Astrocyte (in vitro differentiated cells and primary cell): ENCODE data around the gene ATXN10. TPM values are rescaled to one million over a fixed set of nuclear protein-coding genes. Genes with fewer than 3 reads are reported as not detected.

Source experiments
- DNase-seq: peaks from one replicate; pipeline ENCODE4 v3.0.0-alpha.2; 2010; ENCODE audit warnings: low read depth
- FAIRE-seq: peaks from 2 replicates; lab custom pipeline; 2011; peaks lifted over from hg19 to GRCh38; lab: Jason Lieb, UNC
- H2AFZ ChIP-seq: 2 replicates; pipeline ENCODE4 v1.6.0; 2012; ENCODE audit warnings: low read depth, low read length, inconsistent platforms
- H3K27ac ChIP-seq: 2 replicates; pipeline ENCODE4 v1.5.1; 2011; ENCODE audit warnings: low read depth, low read length, inconsistent platforms
- H3K27me3 ChIP-seq: 2 replicates; pipeline ENCODE4 v1.6.0; 2011; ENCODE audit warnings: low read length, inconsistent platforms; ENCODE audit not compliant: insufficient read depth
- H3K36me3 ChIP-seq: 2 replicates; pipeline ENCODE4 v1.5.1; 2011; ENCODE audit warnings: low read length, inconsistent platforms; ENCODE audit not compliant: insufficient read depth
- H3K4me1 ChIP-seq: 2 replicates; pipeline ENCODE4 v1.5.1; 2011; ENCODE audit warnings: low read length, inconsistent platforms; ENCODE audit not compliant: insufficient read depth
- H3K4me2 ChIP-seq: 2 replicates; pipeline ENCODE4 v1.6.0; 2012; ENCODE audit warnings: low read length, inconsistent platforms
- H3K4me3 ChIP-seq: 2 replicates; pipeline ENCODE4 v1.5.1; 2011; ENCODE audit warnings: low read depth, mild to moderate bottlenecking, low read length, inconsistent platforms; ENCODE audit not compliant: insufficient read depth
- H3K79me2 ChIP-seq: 2 replicates; pipeline ENCODE4 v1.6.0; 2012; ENCODE audit warnings: mild to moderate bottlenecking, low read length, inconsistent platforms; ENCODE audit not compliant: insufficient read depth
- H3K9ac ChIP-seq: 2 replicates; pipeline ENCODE4 v1.6.0; 2012; ENCODE audit warnings: mild to moderate bottlenecking, low read length, inconsistent platforms
- H3K9me3 ChIP-seq: 2 replicates; pipeline ENCODE4 v1.5.1; 2012; ENCODE audit warnings: low read depth, mild to moderate bottlenecking, low read length, inconsistent platforms; ENCODE audit not compliant: insufficient read depth
- H4K20me1 ChIP-seq: 2 replicates; pipeline ENCODE4 v1.6.0; 2012; ENCODE audit warnings: low read length, inconsistent platforms; ENCODE audit not compliant: insufficient read depth
- H3K27ac Mint-ChIP-seq: one replicate; pipeline ENCODE4 v1.8.0; 2021; ENCODE audit warnings: mild to moderate bottlenecking, mixed read lengths; ENCODE audit not compliant: unreplicated experiment
- H3K27me3 Mint-ChIP-seq: one replicate; pipeline ENCODE4 v1.8.0; 2021; ENCODE audit warnings: low read depth, mixed read lengths; ENCODE audit not compliant: unreplicated experiment
- H3K36me3 Mint-ChIP-seq: one replicate; pipeline ENCODE4 v1.8.0; 2021; ENCODE audit warnings: low read depth, mixed read lengths; ENCODE audit not compliant: unreplicated experiment
- H3K4me1 Mint-ChIP-seq: one replicate; pipeline ENCODE4 v1.8.0; 2021; ENCODE audit warnings: low read depth, mixed read lengths; ENCODE audit not compliant: unreplicated experiment
- H3K4me3 Mint-ChIP-seq: one replicate; pipeline ENCODE4 v1.8.0; 2021; ENCODE audit warnings: mild to moderate bottlenecking, moderate library complexity, mixed read lengths; ENCODE audit not compliant: unreplicated experiment
- H3K9me3 Mint-ChIP-seq: one replicate; pipeline ENCODE4 v1.8.0; 2021; ENCODE audit warnings: mild to moderate bottlenecking, mixed read lengths; ENCODE audit not compliant: unreplicated experiment
- EZH2 ChIP-seq: IDR thresholded peaks from 2 replicates; pipeline ENCODE4 v1.6.1; 2012; ENCODE audit warnings: mild to moderate bottlenecking, low read length, inconsistent platforms; ENCODE audit not compliant: insufficient read depth
- total RNA-seq: library from RNA; stranded (reverse); gene quantifications from 2 replicates; pipeline ENCODE4 v1.2.1, GENCODE V29; 2021
- TF ChIP-seq, protein P1 (sequence below): IDR thresholded peaks from 2 replicates; pipeline ENCODE4 v1.5.1; 2011; ENCODE audit warnings: low read depth, mild to moderate bottlenecking, inconsistent platforms, low read length, moderate library complexity; ENCODE audit not compliant: insufficient read depth

ATXN10 gene
- total RNA-seq, 1 donor from 2014 or later: 195 TPM

DNA sequence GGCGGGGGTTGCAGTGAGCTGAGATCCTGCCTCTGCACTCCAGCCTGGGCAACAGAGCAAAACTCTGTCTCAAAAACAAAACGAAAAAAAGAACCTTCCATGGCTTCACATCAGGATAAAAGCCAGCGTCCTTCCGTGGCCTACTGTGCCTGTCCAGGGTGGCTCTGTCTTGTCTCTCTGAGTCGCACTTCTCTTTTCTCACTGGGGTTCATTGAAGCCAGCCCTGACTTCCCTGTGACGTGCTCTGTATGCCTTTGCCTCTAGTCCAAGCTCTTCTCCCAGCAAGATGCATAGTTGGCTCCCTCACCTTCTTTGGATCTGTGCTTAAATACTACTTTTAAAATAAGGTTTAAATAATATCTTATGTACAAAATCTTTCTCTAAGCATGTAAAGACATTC lies 11.6 kb downstream of the ATXN10 start:
- Histone ChIP-seq H2AFZ (no peak overlapping the region), H3K9ac (no peak overlapping the region), H3K4me1 (peaks cover 92% of the 10 kb centered on the region), H4K20me1 (peaks cover 36% of the 10 kb centered on the region), H3K79me2 (peaks cover 96% of the 10 kb centered on the region), H3K4me2 (peak overlapping the region; percentile 73), H3K27ac (peak overlapping the region; percentile 74), H3K4me3 (no peak overlapping the region), H3K27me3 (no peaks in the 10 kb centered on the region), H3K36me3 (no peaks in the 10 kb centered on the region), H3K9me3 (no peaks in the 10 kb centered on the region)
- no peaks in the 10 kb centered on the region for H3K36me3 Mint-ChIP-seq
- H3K4me1 Mint-ChIP-seq: peaks cover 19% of the 10 kb centered on the region
- no peak overlapping the region for H3K27ac Mint-ChIP-seq
- H3K27me3 Mint-ChIP-seq: no peaks in the 10 kb centered on the region
- no peaks in the 10 kb centered on the region for H3K9me3 Mint-ChIP-seq
- no peak for TF ChIP-seq EZH2
- DNase-seq: no peak
- H3K4me3 Mint-ChIP-seq: no peak overlapping the region
- no peak for FAIRE-seq

DNA sequence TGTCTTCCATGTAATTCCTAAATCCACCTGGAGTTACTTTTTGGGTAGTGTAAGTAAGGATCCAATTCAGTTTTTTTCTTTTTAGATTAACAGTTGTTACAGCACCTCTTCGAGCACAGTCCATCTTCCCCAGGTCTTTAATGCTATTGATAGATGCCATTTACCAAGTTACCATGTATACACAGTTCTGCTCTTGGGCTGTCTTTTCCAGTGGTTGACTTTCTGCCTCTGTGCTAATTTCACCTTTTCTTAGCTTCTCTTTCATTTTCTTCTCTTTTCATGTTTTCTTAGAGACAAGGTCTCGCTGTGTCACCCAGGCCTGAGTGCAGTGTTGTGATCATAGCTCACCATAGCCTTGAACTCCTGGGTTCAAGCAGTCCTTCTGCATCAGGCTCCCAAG lies 12.0 kb downstream of the ATXN10 start:
- Histone ChIP-seq H4K20me1 (peaks cover 41% of the 10 kb centered on the region), H3K27me3 (no peaks in the 10 kb centered on the region), H3K4me1 (peaks cover 97% of the 10 kb centered on the region), H3K79me2 (peaks cover 94% of the 10 kb centered on the region), H3K4me3 (peak overlapping the region; percentile 10), H3K9me3 (no peaks in the 10 kb centered on the region), H3K4me2 (peak overlapping the region; percentile 73), H3K9ac (peak overlapping the region; percentile 57), H3K36me3 (no peaks in the 10 kb centered on the region), H2AFZ (no peak overlapping the region), H3K27ac (peak overlapping the region; percentile 74)
- H3K9me3 Mint-ChIP-seq: no peaks in the 10 kb centered on the region
- no peaks in the 10 kb centered on the region for H3K36me3 Mint-ChIP-seq
- no peak overlapping the region for H3K4me3 Mint-ChIP-seq
- peaks cover 24% of the 10 kb centered on the region for H3K4me1 Mint-ChIP-seq
- no peaks in the 10 kb centered on the region for H3K27me3 Mint-ChIP-seq
- TF ChIP-seq, protein P1, sequence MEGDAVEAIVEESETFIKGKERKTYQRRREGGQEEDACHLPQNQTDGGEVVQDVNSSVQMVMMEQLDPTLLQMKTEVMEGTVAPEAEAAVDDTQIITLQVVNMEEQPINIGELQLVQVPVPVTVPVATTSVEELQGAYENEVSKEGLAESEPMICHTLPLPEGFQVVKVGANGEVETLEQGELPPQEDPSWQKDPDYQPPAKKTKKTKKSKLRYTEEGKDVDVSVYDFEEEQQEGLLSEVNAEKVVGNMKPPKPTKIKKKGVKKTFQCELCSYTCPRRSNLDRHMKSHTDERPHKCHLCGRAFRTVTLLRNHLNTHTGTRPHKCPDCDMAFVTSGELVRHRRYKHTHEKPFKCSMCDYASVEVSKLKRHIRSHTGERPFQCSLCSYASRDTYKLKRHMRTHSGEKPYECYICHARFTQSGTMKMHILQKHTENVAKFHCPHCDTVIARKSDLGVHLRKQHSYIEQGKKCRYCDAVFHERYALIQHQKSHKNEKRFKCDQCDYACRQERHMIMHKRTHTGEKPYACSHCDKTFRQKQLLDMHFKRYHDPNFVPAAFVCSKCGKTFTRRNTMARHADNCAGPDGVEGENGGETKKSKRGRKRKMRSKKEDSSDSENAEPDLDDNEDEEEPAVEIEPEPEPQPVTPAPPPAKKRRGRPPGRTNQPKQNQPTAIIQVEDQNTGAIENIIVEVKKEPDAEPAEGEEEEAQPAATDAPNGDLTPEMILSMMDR: no peak
- TF ChIP-seq EZH2: no peak
- DNase-seq: no peak
- no peak overlapping the region for H3K27ac Mint-ChIP-seq
- FAIRE-seq: no peak

DNA sequence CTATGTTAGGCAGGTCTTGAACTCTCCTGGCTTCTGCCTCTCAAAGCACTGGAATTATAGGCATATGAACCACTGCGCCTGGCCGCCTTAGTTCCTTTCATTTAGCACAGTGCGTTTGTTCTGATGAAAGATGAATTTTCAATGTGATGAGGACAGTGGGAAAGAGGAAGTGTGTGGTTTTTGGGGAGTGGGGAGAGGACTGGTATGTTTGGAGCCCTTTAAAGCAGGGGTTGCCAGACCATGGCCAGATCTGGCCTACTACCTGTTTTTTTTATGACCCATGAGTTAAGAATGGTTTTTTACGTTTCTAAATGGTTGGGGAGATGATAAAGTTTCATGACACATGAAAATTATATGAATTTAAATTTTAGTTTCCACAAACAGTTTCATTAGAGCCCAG lies 12.5 kb downstream of the ATXN10 start:
- TF ChIP-seq, protein P1: no peak
- H3K36me3 Mint-ChIP-seq: no peaks in the 10 kb centered on the region
- H3K27me3 Mint-ChIP-seq: no peaks in the 10 kb centered on the region
- FAIRE-seq (no peak), DNase-seq (peak; percentile 84)
- peak overlapping the region; percentile 10 for H3K4me3 ChIP-seq
- peaks cover 46% of the 10 kb centered on the region for H4K20me1 ChIP-seq
- H3K27ac ChIP-seq: peak overlapping the region; percentile 74
- H3K4me2 ChIP-seq: peak overlapping the region; percentile 73
- H3K9me3 ChIP-seq: no peaks in the 10 kb centered on the region
- H3K4me1 Mint-ChIP-seq: peaks cover 27% of the 10 kb centered on the region
- H3K9ac ChIP-seq: peak overlapping the region; percentile 57
- peaks cover 91% of the 10 kb centered on the region for H3K79me2 ChIP-seq
- no peaks in the 10 kb centered on the region for H3K36me3 ChIP-seq
- H2AFZ ChIP-seq: no peak overlapping the region
- H3K4me3 Mint-ChIP-seq: no peak overlapping the region
- H3K27ac Mint-ChIP-seq: no peak overlapping the region
- H3K4me1 ChIP-seq: peaks cover 97% of the 10 kb centered on the region
- H3K27me3 ChIP-seq: no peaks in the 10 kb centered on the region
- no peaks in the 10 kb centered on the region for H3K9me3 Mint-ChIP-seq
